DND-41 (cell line): ENCODE data around the gene LTA.
"Not testable (repeated sequence)": the region's sequence is repeated elsewhere in the genome, so short reads cannot be mapped to it uniquely, and the experiment has no call there.

Source experiments
- ATAC-seq: fragments of 200-7000 bp; cut with Tn5 transposase; 3 replicates; pipeline ENCODE4 v1.9.1; 2021; ENCODE audit warnings: low read depth; ENCODE audit not compliant: insufficient read depth
- DNase-seq: peaks from one replicate; pipeline ENCODE4 v3.0.0-alpha.2; 2020
- H2AFZ ChIP-seq: 2 replicates; pipeline ENCODE4 v1.6.0; 2012; ENCODE audit warnings: low read depth, low read length
- H3K27ac ChIP-seq: 2 replicates; pipeline ENCODE4 v1.5.1; 2012; ENCODE audit warnings: low read length, inconsistent platforms
- H3K27me3 ChIP-seq: fragments of 200-600 bp; sonication (generic); 2 replicates; pipeline ENCODE4 v1.6.0; 2012; ENCODE audit warnings: low read length, mild to moderate bottlenecking, inconsistent platforms; ENCODE audit not compliant: insufficient read depth, poor library complexity
- H3K36me3 ChIP-seq: 2 replicates; pipeline ENCODE4 v1.5.1; 2012; ENCODE audit warnings: low read length, inconsistent platforms; ENCODE audit not compliant: insufficient read depth
- H3K4me1 ChIP-seq: 2 replicates; pipeline ENCODE4 v1.5.1; 2012; ENCODE audit warnings: mild to moderate bottlenecking, low read length; ENCODE audit not compliant: insufficient read depth
- H3K4me2 ChIP-seq: 2 replicates; pipeline ENCODE4 v1.6.0; 2012; ENCODE audit warnings: mild to moderate bottlenecking, moderate library complexity, low read length, inconsistent platforms; ENCODE audit not compliant: insufficient read depth
- H3K4me3 ChIP-seq, 2 experiments: fragments of 200-600 bp in 1 of 2; shearing (Covaris generic) in 1 of 2; 2 replicates each; pipeline ENCODE4 v1.5.1; 2012 to 2016; ENCODE audit warnings: inconsistent platforms in 2 of 2, low read length in 2 of 2, mild to moderate bottlenecking in 2 of 2, low read depth in 1 of 2, moderate library complexity in 1 of 2
- H3K79me2 ChIP-seq: 2 replicates; pipeline ENCODE4 v1.6.0; 2012; ENCODE audit warnings: low read length, inconsistent platforms; ENCODE audit not compliant: insufficient read depth
- H3K9ac ChIP-seq: 2 replicates; pipeline ENCODE4 v1.6.0; 2012; ENCODE audit warnings: low read depth, mild to moderate bottlenecking, inconsistent platforms, low read length, moderate library complexity
- H3K9me3 ChIP-seq: 2 replicates; pipeline ENCODE4 v1.5.1; 2012; ENCODE audit warnings: low read length, moderate library complexity, mild to moderate bottlenecking, inconsistent platforms; ENCODE audit not compliant: insufficient read depth, severe bottlenecking
- H4K20me1 ChIP-seq: 2 replicates; pipeline ENCODE4 v1.6.0; 2012; ENCODE audit warnings: low read length; ENCODE audit not compliant: insufficient read depth
- EZH2 ChIP-seq: IDR thresholded peaks from 3 replicates; pipeline ENCODE4 v1.6.1; 2012; ENCODE audit warnings: borderline replicate concordance, low read depth, mild to moderate bottlenecking, moderate library complexity, low read length, inconsistent platforms; ENCODE audit not compliant: severe bottlenecking
- TF ChIP-seq, protein P1 (sequence below): IDR thresholded peaks from 2 replicates; pipeline ENCODE4 v1.5.1; 2012; ENCODE audit warnings: borderline replicate concordance, low read length, moderate library complexity, mild to moderate bottlenecking; ENCODE audit not compliant: poor library complexity, severe bottlenecking; ENCODE audit errors: extremely low read depth

The LTA gene

DNA sequence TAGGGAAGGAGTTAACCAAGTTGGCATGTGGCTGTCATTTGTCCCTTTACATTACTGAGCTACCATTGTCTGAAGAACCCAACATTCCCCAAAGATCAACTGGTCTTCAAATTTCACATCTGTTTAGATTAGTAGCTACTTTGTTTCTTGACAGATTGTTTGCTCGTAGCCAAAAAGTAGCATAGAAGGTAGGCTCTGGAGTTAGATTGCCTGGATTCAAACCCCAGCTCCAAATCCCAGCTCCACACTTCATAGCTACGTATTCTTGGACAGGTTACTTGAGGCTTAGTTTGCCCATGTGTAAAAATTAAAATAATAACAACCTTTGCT lies 23.6 kb upstream of the LTA start:
- ATAC-seq = no peak
- Histone ChIP-seq H3K4me3 (peak overlapping the region; percentile 41 to 63; a peak in 3 of 4 replicates), H4K20me1 (no peaks in the 10 kb centered on the region), H3K79me2 (peaks cover 42% of the 10 kb centered on the region), H3K27me3 (no peaks in the 10 kb centered on the region), H3K27ac (peak overlapping the region; percentile 62), H3K4me1 (peaks cover 46% of the 10 kb centered on the region), H3K36me3 (peaks cover 31% of the 10 kb centered on the region), H3K4me2 (peak overlapping the region; percentile 84), H3K9me3 (no peaks in the 10 kb centered on the region), H3K9ac (peak overlapping the region; percentile 67), H2AFZ (no peak overlapping the region)
- DNase-seq = no peak
- TF ChIP-seq, protein P1, sequence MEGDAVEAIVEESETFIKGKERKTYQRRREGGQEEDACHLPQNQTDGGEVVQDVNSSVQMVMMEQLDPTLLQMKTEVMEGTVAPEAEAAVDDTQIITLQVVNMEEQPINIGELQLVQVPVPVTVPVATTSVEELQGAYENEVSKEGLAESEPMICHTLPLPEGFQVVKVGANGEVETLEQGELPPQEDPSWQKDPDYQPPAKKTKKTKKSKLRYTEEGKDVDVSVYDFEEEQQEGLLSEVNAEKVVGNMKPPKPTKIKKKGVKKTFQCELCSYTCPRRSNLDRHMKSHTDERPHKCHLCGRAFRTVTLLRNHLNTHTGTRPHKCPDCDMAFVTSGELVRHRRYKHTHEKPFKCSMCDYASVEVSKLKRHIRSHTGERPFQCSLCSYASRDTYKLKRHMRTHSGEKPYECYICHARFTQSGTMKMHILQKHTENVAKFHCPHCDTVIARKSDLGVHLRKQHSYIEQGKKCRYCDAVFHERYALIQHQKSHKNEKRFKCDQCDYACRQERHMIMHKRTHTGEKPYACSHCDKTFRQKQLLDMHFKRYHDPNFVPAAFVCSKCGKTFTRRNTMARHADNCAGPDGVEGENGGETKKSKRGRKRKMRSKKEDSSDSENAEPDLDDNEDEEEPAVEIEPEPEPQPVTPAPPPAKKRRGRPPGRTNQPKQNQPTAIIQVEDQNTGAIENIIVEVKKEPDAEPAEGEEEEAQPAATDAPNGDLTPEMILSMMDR = no peak
- no peak for TF ChIP-seq EZH2

DNA sequence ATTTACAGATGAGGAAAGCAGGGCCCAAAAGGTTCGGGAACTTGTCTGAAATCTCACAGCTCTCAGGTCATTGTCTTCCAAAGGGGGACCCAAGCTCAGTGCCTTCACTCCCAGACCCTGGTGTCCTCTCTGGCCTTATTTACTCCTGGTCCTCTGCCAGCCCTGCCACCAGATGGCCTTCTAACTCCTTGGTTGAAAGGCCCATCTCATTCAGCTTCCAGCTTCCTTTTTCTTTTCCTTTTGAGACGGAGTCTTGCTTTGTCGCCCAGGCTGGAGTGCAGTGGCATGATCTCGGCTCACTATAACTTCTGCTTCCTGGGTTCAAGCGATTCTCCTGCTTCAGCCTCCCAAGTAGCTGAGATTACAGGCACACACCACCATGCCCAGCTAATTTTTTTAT lies 20.7 kb upstream of the LTA start:
- H3K4me2 ChIP-seq, ATAC-seq, H3K9me3 ChIP-seq, H2AFZ ChIP-seq, H4K20me1 ChIP-seq, H3K27ac ChIP-seq, H3K27me3 ChIP-seq, H3K4me3 ChIP-seq: not testable (repeated sequence)
- Histone ChIP-seq H3K9ac (0 out of 2 replicates have a peak overlapping the region, but pooled peaks have one; percentile 10), H3K36me3 (peaks cover 44% of the 10 kb centered on the region), H3K4me1 (peaks cover 32% of the 10 kb centered on the region), H3K79me2 (peaks cover 40% of the 10 kb centered on the region)
- TF ChIP-seq, protein P1 = peak; percentile 51
- peak; percentile 57 for DNase-seq

DNA sequence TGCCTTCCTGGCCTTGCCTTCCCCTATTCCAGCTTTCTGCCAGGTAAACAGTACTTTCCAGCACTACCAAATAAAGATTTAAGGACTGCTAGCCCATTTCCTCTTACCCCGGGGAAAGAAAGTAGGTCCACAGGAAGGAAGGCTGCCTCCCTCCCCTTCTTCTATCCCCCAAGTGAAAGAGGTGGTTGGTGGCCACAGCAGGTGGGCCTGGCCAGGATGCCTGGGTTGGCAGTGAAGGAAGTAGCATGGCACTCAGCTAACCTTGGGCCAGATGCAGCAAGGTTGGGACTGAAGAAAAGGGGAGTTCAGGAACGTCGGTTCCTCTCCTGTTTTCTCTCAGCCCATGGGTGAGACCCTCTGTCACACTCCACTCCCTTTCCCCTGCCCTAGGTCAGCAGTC lies 15.8 kb upstream of the LTA start:
- no peaks in the 10 kb centered on the region; the same call in 1 of the 2 replicates for H3K4me1 ChIP-seq
- no peak overlapping the region for H3K9ac ChIP-seq

More for the DNA sequence above, 15.8 kb upstream of the LTA start:
- H2AFZ ChIP-seq = no peak overlapping the region
- no peak overlapping the region for H3K4me2 ChIP-seq
- H4K20me1 ChIP-seq = 0 out of 2 replicates have a peak, but pooled peaks cover 4% of the 10 kb centered on the region
- TF ChIP-seq EZH2 = no peak
- TF ChIP-seq, protein P1 = no peak
- H3K27ac ChIP-seq = no peak overlapping the region
- H3K4me3 ChIP-seq = no peak overlapping the region
- DNase-seq (peak; percentile 60), ATAC-seq (peak; percentile 32; the same call in 2 of the 3 replicates)
- no peaks in the 10 kb centered on the region for H3K27me3 ChIP-seq
- H3K79me2 ChIP-seq = peaks cover 10% of the 10 kb centered on the region
- H3K9me3 ChIP-seq = no peaks in the 10 kb centered on the region
- H3K36me3 ChIP-seq = peaks cover 55% of the 10 kb centered on the region
